Measurements from ENCODE around the gene WDR47.
A peak's percentile ranks its signal among the peaks of the same experiment; 100 is the strongest.
"Not testable (repeated sequence)": the region's sequence is repeated elsewhere in the genome, so short reads cannot be mapped to it uniquely, and the experiment has no call there.

The WDR47 gene

DNA sequence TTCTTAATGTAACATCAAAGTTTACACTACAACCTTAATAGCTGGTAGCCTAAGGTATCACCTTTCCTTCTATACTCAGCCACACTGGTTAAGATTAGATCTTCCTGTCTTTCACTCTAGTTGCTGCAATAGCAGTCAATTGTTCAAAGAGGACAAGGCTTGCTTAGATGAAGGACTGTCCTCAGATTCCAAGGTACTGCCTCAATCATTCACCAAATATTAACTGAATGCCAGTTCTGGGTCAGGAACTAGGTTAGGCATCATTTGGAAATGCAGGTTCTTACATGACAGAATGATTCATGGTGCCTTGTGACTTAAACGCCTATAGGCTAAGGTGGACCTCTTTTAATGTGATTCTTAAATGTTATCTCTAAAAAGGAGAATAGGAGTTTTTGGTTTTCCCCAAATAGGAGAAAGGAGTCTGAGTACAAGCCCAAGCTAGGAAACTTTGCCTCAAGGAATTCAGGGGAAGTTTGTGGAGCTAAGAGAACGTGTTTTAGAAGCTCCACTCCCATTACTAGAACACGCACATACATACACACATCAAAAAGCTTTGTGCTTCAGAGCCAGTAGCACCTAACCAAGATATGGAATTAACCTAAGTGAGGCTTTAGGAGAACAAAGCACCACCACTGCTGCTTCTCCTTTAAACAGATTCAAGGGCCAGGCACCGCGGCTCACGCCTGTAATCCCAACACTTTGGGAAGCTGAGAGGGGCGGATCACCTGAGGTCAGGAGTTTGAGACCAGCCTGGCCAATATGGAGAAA is 8.5 kb upstream of the WDR47 start:
- no peak for DNase-seq

DNA sequence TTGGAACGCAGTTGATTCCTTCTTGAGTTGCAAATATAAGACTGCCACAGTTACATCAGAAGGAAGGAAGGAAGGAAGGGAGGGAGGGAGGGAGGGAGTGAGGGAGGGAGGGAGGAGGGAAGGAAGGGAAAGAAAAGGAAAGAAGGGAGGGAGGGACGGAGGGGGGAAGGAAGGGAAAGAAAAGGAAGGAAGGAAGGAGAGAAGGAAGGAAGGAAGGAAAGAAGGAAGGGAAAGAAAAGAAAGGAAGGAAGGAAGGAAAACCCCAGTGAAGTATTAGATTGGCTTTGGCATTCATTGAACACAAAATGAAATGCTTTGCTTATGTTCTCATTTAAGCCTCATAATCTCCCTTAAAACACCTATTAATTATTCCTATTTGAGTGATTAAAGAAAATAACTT is 6.4 kb upstream of the WDR47 start:
- DNase-seq, result no peak

DNA sequence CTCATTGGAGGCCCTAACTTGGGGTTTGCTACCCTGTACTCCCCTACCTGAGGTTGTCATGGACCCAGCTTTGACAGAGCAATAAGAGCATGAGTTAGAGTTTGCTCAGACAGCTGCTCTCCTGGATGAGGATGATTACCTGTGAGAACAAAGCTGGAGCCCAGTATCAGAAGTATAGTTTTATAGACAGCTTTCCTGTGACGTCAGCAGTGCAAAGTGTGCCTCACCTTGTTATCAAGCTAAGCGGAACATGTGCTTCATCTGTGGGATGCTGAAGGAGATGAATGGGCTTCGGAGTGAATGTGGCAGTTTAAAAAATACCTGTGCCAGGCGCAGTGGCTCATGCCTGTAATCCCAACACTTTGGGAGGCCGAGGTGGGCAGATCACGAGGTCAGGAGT is 5.4 kb upstream of the WDR47 start:
- no peak for DNase-seq

DNA sequence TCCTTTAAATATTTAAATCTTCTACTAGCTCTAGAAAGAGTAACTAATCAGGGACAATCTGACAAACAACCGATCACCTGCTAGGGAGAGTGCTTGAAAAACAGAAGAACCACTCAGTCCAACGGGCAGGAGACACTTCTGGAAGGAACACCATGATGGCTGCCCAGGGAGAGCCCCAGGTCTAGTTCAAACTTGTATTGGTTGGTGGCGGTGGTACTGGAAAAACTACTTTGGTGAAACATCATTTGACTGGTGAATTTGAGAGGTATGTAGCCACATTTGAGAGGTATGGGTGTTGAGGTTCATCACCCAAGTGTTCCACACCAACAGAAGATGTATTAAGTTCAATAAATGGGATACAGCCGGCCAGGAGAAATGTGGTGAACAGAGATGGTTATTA is 4.8 kb upstream of the WDR47 start:
- DNase-seq, result no peak

DNA sequence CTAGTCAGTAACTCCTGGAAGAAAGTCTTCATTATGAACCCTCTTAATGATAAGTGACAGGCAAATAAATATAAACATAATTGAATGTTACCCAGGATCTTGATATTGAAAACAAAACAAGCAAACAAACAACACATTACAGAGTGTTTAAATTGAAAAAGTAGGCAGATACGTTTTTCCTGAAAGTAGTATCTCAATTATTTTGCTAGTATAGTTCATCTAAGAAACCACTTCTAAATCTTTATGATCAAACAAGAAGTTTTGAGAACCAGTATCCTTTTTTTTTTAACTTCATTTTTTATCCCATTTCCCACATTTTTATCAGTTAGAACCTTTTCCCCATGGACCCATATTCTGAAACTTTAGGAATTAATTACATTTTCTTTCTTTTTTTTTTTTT is 3.7 kb upstream of the WDR47 start:
- no peak for DNase-seq

DNA sequence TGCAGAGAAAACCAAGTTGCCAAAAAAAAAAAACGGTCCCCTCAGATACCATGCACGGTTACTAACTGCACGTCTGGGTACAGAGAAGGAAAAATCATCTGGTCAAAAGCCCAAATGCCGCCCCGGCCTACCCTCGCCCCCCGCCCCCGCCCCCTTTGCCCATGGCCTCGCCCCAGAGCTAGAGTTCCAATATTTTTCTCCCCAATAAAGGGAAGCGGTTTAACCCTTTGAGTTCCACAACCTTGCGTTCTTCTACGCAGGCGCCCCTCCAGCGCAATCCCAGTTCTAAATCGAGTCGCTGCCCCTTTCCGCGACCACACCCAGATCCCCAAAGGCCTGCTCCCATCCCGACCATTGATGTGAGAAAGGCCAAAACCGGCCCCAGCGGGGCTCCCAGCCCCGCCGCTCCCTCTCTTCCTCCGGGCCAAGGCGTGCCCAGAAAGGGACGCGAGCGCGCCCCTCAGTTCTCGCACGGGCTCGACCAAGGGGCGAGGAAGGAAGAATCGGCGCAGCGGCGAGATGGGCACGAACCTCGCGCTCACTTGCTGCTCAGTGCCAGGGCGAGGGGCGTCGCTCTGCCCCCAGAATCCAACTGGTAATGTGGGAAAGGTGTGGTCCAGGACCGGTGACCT is 797 bp downstream of the WDR47 start:
- DNase-seq, result peak; percentile 18

DNA sequence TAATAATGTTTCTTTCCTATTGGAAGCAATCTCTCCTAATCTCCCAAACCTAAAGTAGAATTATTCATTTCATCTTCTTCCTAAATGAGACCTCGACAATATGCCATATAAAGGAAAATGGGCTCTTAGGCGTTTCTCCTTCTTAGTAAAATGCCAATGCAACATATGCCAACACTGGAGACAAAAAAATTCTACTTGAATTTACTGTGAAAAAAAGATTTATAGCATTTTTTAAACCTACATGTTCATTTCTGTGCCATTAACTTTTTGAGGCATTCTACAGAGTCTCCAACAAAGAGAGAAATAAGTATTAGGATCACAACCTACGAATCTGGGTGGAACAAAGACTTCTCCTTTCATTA is 1.3 kb downstream of the WDR47 start:
- no peak for DNase-seq

DNA sequence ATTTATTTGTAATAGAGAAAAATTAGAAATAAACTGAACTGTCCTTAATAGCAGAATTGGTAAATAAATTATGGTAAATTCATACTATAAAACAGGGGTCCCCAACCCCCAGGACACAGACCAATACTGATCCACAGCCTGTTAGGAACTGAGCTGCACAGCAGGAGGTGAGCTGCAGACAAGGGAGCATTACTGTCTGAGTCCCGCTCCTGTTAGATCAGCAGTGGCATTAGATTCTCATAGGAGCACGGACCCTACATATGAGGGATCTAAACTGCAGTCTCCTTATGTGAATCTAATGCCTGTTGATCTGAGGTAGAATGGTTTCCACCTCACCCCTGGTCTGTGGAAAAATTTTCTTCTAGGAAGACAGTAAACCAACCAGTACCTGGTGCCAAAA is 7.5 kb downstream of the WDR47 start:
- no peak for DNase-seq

DNA sequence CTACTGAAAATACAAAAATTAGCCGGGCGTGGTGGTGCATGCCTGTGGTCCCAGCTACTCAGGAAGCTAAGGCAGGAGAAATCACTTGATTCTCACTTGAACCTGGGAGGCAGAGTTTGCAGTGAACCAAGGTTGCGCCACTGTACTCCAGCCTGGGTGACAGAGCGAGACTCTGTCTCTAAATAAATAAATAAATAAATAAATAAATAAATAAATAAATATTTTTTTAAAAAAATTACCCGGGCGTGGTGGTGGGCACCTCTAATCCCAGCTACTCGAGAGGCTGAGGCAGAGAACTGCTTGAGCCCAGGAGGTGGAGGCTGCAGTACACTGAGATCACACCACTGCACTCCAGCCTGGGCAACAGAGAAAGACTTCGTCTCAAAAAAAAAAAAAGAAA is 12.4 kb downstream of the WDR47 start:
- DNase-seq, result not testable (repeated sequence)

DNA sequence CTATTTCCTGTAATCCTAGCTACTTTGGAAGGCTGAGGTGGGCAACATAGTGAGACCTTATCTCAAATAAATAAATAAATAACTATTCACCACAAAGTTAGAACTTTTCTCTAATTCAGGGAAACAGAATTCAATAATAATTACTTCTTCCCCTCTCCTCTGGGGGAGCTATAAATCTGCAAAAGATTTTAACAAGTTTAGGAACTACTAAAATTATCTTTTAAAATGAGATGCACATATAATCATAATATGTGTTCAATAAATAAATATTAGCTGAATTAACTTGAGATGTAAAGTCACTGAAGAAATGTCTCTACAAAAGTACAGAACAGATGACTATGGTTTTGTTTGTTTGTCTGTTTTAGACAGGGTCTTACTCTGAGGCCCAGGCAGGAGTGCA is 14.1 kb downstream of the WDR47 start:
- no peak for DNase-seq

DNA sequence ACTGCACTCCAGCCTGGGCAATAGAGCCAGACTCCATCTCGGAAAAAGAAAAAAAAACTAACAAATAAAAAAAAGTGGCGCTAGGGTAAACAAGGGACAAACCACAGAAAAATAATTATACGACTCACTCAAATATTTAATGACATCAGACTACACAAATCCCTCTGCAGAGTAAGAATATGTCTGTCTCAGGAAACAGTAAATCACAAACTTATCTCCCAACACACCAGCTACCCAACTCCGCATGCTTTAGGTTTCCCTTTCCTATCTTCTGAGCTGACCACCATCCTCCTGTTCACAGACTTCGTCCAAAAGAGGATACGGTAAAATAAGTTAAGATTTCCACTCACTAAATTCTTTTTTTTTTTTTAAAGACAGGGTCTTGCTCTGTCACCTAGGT is 16.2 kb downstream of the WDR47 start:
- DNase-seq, result no peak

DNA sequence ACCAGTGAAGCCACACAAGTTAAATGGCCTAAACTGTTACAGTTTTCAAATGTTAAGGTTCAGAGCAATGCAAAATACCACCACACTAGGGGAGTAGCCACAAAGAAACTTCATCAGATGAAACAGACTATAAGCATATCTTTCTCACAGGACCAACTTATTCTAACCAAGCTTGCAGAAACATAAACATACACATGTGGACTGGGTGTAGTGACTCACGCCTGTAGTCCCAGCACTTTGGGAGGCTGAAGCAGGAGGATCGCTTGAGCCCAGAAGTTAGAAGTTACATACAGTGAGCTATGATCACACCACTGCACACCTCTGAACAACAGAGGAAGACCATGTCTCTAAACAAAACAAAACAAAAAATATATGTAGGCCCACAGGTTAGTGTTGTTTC is 17.3 kb downstream of the WDR47 start:
- no peak for DNase-seq

DNA sequence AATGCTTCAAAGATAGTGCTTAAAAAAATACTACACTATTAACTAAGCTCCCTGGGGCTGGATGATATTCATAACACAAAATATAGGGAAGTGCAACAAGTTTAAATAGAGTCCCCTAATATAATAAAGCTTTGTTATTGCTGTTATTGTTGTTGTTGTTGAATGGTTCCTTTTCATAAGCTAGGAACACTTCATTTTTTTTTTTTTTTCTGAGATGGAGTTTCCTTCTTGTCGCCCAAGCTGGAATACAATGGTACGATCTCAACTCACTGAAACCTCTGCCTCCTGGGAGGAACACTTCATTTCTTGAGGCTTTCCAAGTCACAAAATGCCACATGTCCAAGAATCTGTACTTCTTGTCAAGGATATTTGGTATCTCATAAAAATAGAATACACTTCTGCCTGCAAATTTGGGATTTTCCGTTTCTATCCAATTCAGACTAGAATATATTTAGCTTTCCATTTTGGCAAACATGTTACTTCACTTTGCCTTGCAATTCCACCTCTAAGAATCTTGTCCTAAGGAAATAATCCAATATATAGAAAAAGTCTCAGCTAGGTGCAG is 21.1 kb downstream of the WDR47 start:
- no peak for DNase-seq

DNA sequence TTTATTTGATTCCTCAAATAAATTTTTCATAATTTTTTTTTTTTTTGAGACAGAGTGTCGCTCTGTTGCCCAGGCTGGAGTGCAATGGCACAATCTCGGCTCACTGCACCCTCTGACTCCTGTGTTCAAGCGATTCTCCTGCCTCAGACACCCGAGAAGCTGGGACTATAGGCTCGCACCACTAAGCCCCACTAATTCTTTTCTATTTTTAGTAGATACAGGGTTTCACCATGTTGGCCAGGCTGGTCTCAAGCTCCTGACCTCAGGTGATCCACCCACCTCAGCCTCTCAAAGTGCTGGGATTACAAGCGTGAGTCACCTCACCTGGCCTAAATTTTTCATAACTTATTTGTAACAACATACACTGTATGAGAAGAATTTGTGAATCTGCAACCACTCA is 24.2 kb downstream of the WDR47 start:
- not testable (repeated sequence) for DNase-seq

DNA sequence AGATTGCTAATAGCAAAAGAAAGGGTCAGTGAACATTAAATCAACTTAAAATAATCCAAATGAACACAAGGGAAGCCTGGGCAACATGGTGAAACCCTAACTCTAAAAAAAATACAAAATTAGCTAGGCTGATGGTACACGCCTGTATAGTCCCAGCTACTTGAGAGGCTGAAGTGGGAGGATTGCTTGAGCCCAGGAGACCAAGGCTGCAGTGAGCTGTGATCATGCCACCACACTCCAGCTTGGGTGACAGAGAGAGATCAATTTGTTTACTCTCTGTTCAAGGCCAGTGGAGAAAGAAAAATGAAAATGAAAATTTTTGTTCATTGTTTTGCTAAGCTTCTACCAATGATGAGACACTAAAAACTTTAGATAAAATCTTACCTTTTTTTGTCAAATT is 24.8 kb downstream of the WDR47 start:
- DNase-seq, result no peak

DNA sequence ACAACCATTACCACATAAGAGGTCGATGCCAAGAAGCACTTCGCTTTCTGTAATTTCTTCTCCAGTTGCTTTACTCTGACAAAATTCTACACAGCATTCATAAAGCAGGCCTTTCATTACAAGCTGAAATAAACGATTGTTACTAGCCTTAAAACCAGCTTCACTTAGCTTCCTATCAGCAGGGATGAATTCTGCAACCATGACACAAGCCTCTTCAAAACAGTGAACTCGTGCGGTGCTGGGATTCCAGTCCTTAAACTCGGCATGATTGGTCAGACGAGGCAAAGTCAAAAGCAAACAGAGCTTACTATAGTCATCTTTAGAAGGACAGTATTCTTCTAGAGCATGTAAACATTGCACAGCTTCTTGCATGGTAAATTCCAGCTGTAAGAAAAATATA is 30.6 kb downstream of the WDR47 start:
- DNase-seq, result no peak

DNA sequence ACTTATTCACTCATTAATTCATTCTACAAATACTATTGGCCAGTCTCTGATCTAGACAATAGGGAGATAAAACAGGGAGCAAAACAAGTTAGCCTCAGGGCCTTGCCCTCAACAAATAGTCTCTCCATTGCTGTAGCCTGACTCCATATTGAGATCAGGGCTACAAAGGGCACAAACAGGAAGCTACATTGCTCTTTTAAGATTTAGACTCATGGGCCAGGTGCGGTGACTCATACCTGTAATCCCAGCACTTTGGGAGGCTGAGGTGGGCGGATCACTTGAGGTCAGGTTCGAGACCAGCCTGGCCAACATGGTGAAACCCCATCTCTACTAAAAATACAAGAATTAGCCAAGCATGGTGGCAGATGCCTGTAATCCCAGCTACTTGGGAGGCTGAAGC is 45.3 kb downstream of the WDR47 start:
- not testable (repeated sequence) for DNase-seq

DNA sequence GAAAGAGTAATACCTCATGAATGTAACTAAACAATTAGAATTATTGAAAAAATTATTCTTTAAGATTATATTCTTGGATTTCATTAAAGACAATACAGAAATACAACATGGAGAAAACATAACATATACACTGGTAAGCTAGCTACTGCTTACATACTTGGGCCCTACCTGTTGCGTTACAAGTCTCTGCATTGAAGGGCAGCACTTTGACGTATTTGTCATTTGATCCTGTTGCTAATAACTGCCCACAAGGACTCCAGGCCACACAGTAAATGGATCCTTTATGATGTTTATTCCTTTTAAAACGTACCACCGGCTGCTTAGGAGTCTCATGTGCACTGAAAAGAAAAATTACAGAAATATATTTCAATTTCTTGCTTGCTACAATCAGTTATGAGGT is 58.8 kb downstream of the WDR47 start:
- no peak for DNase-seq

DNA sequence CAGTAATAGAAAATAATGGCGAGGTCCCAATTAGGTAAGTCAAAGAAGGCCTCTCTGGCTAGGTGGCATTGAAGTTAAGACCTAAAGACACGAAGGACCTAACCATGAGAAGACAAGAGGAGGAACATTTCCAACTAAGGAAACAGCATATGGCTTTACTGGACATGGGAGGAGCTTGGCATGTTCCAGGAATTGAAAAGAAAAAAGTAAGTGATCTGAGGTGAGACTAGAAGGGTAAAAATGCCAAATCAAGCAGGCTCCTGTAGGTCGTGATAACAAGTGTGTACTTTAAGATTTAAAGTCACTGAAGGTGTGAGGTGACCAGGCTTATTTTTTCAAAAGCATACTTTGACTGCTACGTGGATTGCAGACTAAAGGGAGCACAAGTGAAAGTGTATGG is 65.2 kb downstream of the WDR47 start:
- no peak for DNase-seq

DNA sequence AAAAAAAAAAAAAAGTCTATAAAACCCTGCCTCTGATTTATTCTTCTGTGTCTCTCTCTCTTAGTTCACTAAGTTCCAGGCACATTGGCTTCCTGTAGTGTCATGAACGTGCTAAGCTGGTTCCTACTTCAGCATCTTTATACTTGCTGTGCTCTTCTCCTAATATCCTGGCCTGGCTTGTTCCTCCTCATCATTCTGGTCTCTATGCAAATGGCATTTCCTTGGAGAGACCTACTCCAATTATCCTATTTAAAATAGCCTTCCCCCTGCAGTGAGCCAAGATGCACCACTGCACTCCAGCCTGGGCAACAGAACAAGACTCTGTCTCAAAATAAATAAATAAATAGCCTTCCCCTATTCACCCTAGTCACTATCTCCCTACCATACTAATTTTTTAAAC is 69.0 kb downstream of the WDR47 start:
- DNase-seq, result no peak

DNA sequence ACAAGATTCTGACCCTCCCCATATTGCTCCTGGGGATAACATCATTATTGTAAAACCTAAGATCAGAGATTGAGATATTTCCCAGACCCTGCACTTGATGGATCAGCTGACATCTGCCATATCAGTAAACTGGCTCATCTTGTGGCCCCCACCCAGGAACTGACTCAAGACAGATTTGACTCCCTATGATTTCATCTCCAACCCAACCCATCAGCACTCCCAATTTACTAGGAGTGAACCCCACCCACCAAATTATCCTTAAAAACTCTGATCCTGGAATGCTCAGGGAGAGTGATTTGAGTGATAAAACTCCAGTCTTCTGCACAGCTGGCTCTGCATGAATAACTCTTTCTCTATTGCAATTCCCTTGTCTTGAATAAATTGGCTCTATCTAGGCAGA is 72.6 kb downstream of the WDR47 start:
- DNase-seq, result no peak

DNA sequence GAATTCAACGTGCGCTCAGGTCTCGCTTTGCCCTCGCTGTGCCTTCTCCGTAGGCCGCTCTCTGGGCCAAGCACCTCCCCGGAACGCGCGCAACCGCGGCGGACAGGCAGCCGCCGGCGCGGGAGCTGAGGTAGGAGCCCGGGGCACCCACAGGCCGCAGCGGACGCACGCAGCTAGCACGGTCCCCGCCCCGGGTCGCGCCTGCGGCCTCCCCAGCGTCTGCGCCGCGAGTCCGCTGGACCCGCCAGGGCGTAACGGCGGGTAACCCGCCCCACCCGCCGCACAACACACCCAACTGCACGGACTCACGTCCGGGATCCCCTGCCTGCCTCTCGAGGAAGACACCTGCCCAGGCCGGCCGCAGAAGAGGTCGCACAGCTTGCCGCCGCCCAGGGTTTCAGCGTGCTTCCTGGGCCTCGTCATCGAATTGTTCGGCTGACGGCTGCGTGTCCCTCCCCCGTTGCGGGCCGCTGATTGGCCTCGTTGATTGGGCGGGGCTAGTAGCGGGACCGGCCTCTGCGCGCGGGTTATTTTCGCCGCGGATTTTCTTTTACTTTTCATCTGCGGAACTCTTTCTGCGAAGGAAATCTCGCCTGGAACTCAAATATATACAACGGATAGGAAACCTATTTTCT is 78.7 kb downstream of the WDR47 start, which contains the start of gene CLCC1:
Gene CLCC1 (minus strand): TSS at position 433 of the 635 bp plus-strand sequence. CDS start 13,047 bp downstream, outside the sequence.
- DNase-seq, result peak; percentile 90

DNA sequence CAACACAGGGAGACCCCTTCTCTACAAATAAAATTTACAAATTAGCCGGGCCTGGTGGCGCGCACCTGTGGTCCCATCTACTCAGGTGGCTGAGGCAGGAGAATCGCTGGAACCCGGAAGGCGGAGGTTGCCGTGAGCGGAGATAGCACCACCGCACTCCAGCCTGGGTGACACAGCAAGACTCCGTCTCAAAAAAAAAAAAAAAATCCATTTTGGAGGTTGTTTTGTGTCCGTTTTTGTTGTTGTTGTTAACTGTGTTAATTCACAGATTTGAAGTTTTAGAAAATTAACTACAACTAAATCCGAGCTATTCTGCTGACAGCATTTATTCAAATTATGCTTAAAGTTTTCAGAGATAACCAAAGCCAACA is 79.2 kb downstream of the WDR47 start:
- DNase-seq, result peak; percentile 37

Measured in activated CD4-positive, alpha-beta T cell treated with anti-CD3 and anti-CD28 coated beads, Interleukin-2, amount 50 U/mL, for 1 hour (primary cell).